GM23338 (cell line): ENCODE results near the gene PATE1.

Source experiments
- CREB1 ChIP-seq: fragments of 250-450 bp; sonication (Bioruptor Pico); IDR thresholded peaks from 2 replicates; pipeline ENCODE4 v1.5.0; 2020; ENCODE audit warnings: low read depth, mild to moderate bottlenecking, moderate library complexity
- POLR2AphosphoS5 ChIP-seq: IDR thresholded peaks from 2 replicates; pipeline ENCODE4 v1.6.1; 2016; ENCODE audit warnings: antibody characterized with exemption, low read depth
- TF ChIP-seq, protein P1 (sequence below), 2 experiments: fragments of 200-600 bp in 1 of 2; sonication (generic) in 1 of 2; conservative IDR thresholded peaks; 2 replicates each; pipeline versions ENCODE4 v1.5.1 to v1.6.1; 2016 to 2017; ENCODE audit warnings: antibody characterized with exemption in 2 of 2, low read depth in 2 of 2, mild to moderate bottlenecking in 2 of 2, moderate library complexity in 1 of 2

DNA sequence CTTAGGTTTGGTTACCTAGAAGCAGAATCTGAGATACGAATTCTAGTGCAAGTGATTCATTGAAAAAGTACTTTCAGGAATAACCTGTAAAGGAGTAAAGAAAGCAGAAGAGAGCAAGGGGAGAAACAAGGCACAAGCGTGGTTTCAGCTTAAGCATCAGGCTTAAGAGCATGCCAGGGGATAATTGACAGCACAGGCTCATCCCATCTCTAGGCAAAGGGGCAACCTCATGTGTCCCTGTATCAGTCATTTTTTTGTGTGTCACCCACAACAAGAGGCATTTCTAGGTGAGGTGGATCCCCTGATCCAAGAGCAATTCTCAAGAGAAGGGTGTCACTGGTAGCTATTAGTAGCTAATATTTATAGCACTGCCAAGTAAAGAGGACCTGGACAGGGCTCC, 24.5 kb downstream of the PATE1 start:
- no peak for TF ChIP-seq CREB1 (CRISPR knock-in tag)
- TF ChIP-seq, protein P1, sequence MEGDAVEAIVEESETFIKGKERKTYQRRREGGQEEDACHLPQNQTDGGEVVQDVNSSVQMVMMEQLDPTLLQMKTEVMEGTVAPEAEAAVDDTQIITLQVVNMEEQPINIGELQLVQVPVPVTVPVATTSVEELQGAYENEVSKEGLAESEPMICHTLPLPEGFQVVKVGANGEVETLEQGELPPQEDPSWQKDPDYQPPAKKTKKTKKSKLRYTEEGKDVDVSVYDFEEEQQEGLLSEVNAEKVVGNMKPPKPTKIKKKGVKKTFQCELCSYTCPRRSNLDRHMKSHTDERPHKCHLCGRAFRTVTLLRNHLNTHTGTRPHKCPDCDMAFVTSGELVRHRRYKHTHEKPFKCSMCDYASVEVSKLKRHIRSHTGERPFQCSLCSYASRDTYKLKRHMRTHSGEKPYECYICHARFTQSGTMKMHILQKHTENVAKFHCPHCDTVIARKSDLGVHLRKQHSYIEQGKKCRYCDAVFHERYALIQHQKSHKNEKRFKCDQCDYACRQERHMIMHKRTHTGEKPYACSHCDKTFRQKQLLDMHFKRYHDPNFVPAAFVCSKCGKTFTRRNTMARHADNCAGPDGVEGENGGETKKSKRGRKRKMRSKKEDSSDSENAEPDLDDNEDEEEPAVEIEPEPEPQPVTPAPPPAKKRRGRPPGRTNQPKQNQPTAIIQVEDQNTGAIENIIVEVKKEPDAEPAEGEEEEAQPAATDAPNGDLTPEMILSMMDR (conservative IDR thresholded peaks at IDR 0.05; ENCODE audit: low read depth in 2 of 2): no peak
- no peak for TF ChIP-seq POLR2AphosphoS5
